GM12878 (cell line): ENCODE data around the gene PDF. TPM values are rescaled to one million over a fixed set of nuclear protein-coding genes. Genes with fewer than 3 reads are reported as not detected.

Experiments
- ATAC-seq: fragments of 200-7000 bp; cut with Tn5 transposase; 3 replicates; pipeline ENCODE4 v1.9.1; 2020; ENCODE audit warnings: mild to moderate bottlenecking, moderate library complexity
- BruUV-seq: library from RNA; stranded (reverse); fragments of 400-500 nt; replicated peaks from 2 replicates; lab custom pipeline; 2021; lab: Mats Ljungman, UMichigan
- CTCF ChIA-PET: fragments of 300-600 bp; sonication (Branson Sonifier 250); formaldehyde crosslinking; extraction: SDS; loops from one replicate; lab custom pipeline; 2021; ENCODE audit warnings: inconsistent platforms; lab: Yijun Ruan, JAX
- POLR2A ChIA-PET: fragments of 350-600 bp; formaldehyde crosslinking; extraction: SDS; loops from one replicate; lab custom pipeline; 2021; ENCODE audit warnings: inconsistent platforms; lab: Charles Lee
- RAD21 ChIA-PET: fragments of 300-600 bp; sonication (Branson Sonifier 250); formaldehyde crosslinking; loops from one replicate; lab custom pipeline; 2023; ENCODE audit warnings: antibody characterized with exemption; ENCODE audit not compliant: unreplicated experiment; lab: Charles Lee
- SMC1A ChIA-PET: fragments of 300-600 bp; sonication (Branson Sonifier 250); formaldehyde crosslinking; loops from one replicate; lab custom pipeline; 2023; ENCODE audit not compliant: unreplicated experiment, uncharacterized antibody; lab: Charles Lee
- DNase-seq: peaks from one replicate; pipeline ENCODE4 v3.0.0-alpha.2; 2011; ENCODE audit warnings: low read depth, low spot score
- FAIRE-seq: peaks from 3 replicates; lab custom pipeline; 2011; peaks lifted over from hg19 to GRCh38; lab: Jason Lieb, UNC
- H2AFZ ChIP-seq: 2 replicates; pipeline ENCODE4 v1.6.0; 2011; ENCODE audit warnings: low read depth, low read length, control low read depth; ENCODE audit not compliant: control insufficient read depth
- H3K27ac ChIP-seq: 2 replicates; pipeline ENCODE4 v1.5.1; 2011; ENCODE audit warnings: control low read depth; ENCODE audit not compliant: control insufficient read depth, insufficient read depth
- H3K27me3 ChIP-seq, 2 experiments: replicated peaks in 1 of 2; 2 replicates each; pipeline versions ENCODE4 v1.6.0 to v1.6.1; 2011; ENCODE audit warnings: low read length in 1 of 2; ENCODE audit not compliant: control insufficient read depth in 2 of 2, insufficient read depth in 2 of 2
- H3K36me3 ChIP-seq, 2 experiments: 2 replicates each; pipeline ENCODE4 v1.5.1; 2011; ENCODE audit warnings: low read length in 1 of 2; ENCODE audit not compliant: control insufficient read depth in 2 of 2, insufficient read depth in 2 of 2
- H3K4me1 ChIP-seq: 2 replicates; pipeline ENCODE4 v1.6.1; 2011; ENCODE audit warnings: mild to moderate bottlenecking, low read length, moderate library complexity, mixed read lengths; ENCODE audit not compliant: control insufficient read depth, insufficient read depth
- H3K4me2 ChIP-seq: 2 replicates; pipeline ENCODE4 v1.6.0; 2011; ENCODE audit warnings: control low read depth; ENCODE audit not compliant: control insufficient read depth, insufficient read depth
- H3K4me3 ChIP-seq: fragments of 200-600 bp; sonication (generic); 2 replicates; pipeline ENCODE4 v1.5.1; 2016
- H3K79me2 ChIP-seq: 2 replicates; pipeline ENCODE4 v1.6.0; 2011; ENCODE audit warnings: low read length; ENCODE audit not compliant: control insufficient read depth, insufficient read depth
- H3K9ac ChIP-seq: 2 replicates; pipeline ENCODE4 v1.8.0; 2011; ENCODE audit warnings: low read length, control low read depth, mixed read lengths; ENCODE audit not compliant: control insufficient read depth, insufficient read depth
- H3K9me3 ChIP-seq: replicated peaks from 3 replicates; pipeline ENCODE4 v1.5.1; 2011; ENCODE audit warnings: mild to moderate bottlenecking, low read length; ENCODE audit not compliant: control insufficient read depth, insufficient read depth
- H4K20me1 ChIP-seq: 2 replicates; pipeline ENCODE4 v1.6.0; 2011; ENCODE audit not compliant: control insufficient read depth, insufficient read depth
- BHLHE40 ChIP-seq, 2 experiments: fragments of 450-650 bp in 1 of 2; IDR thresholded peaks; 2 replicates each; pipeline ENCODE4 v1.6.1; 2011 to 2017; ENCODE audit warnings: low read depth in 2 of 2, borderline replicate concordance in 1 of 2, improper control_type of control experiment in 1 of 2, low read length in 1 of 2, mild to moderate bottlenecking in 1 of 2
- CTCF ChIP-seq, 3 experiments: IDR thresholded peaks in 2 of 3; conservative IDR thresholded peaks in 1 of 3; 2 replicates each; pipeline ENCODE4 v1.5.1; 2011; ENCODE audit warnings: low read depth in 3 of 3, low read length in 3 of 3, mild to moderate bottlenecking in 3 of 3, control low read depth in 2 of 3, moderate library complexity in 2 of 3, inconsistent platforms in 1 of 3, mixed read lengths in 1 of 3; ENCODE audit not compliant: control insufficient read depth in 2 of 3, insufficient read depth in 1 of 3; ENCODE audit errors: extremely low read depth in 1 of 3
- EP300 ChIP-seq, 2 experiments: fragments of 150-350 bp in 1 of 2; IDR thresholded peaks; 2 replicates each; pipeline ENCODE4 v1.6.1; 2011 to 2012; ENCODE audit warnings: low read depth in 2 of 2, low read length in 2 of 2, borderline replicate concordance in 1 of 2, improper control_type of control experiment in 1 of 2, inconsistent platforms in 1 of 2; ENCODE audit not compliant: control insufficient read depth in 1 of 2
- ESRRA ChIP-seq: IDR thresholded peaks from 2 replicates; pipeline ENCODE4 v1.6.1; 2012; ENCODE audit warnings: mild to moderate bottlenecking, low read length, improper control_type of control experiment
- HCFC1 ChIP-seq: fragments of 150-350 bp; IDR thresholded peaks from 2 replicates; pipeline ENCODE4 v1.6.1; 2014; ENCODE audit warnings: low read length
- HDGF ChIP-seq: fragments of 450-650 bp; IDR thresholded peaks from 2 replicates; pipeline ENCODE4 v1.6.1; 2016; ENCODE audit warnings: antibody characterized with exemption
- IRF4 ChIP-seq: IDR thresholded peaks from 2 replicates; pipeline ENCODE4 v1.6.1; 2011; ENCODE audit warnings: low read depth, low read length
- NKRF ChIP-seq: fragments of 450-650 bp; conservative IDR thresholded peaks from 2 replicates; pipeline ENCODE4 v1.6.1; 2017; ENCODE audit warnings: mild to moderate bottlenecking, moderate library complexity
- PBX3 ChIP-seq: IDR thresholded peaks from 2 replicates; pipeline ENCODE4 v1.6.1; 2011; ENCODE audit warnings: mild to moderate bottlenecking, low read depth, low read length, moderate library complexity; ENCODE audit not compliant: insufficient replicate concordance
- POLR2AphosphoS2 ChIP-seq: IDR thresholded peaks from 2 replicates; pipeline ENCODE4 v1.6.1; 2011; ENCODE audit warnings: low read depth, mild to moderate bottlenecking, low read length, improper control_type of control experiment, moderate library complexity
- RB1 ChIP-seq: fragments of 450-650 bp; formaldehyde crosslinking; IDR thresholded peaks from 2 replicates; pipeline ENCODE4 v1.6.1; 2017; ENCODE audit warnings: mild to moderate bottlenecking, borderline replicate concordance
- RCOR1 ChIP-seq: conservative IDR thresholded peaks from 2 replicates; pipeline ENCODE4 v1.6.1; 2012; ENCODE audit warnings: low read depth, low read length, improper control_type of control experiment
- TCF3 ChIP-seq: IDR thresholded peaks from 2 replicates; pipeline ENCODE4 v1.6.1; 2012; ENCODE audit warnings: low read depth, mild to moderate bottlenecking, low read length, borderline replicate concordance; ENCODE audit not compliant: insufficient read depth
- ZBTB4 ChIP-seq: fragments of 450-650 bp; formaldehyde crosslinking; IDR thresholded peaks from 2 replicates; pipeline ENCODE4 v1.4.0; 2022; ENCODE audit warnings: mild to moderate bottlenecking, moderate library complexity
- ZNF24 ChIP-seq: fragments of 450-650 bp; IDR thresholded peaks from 2 replicates; pipeline ENCODE4 v1.6.1; 2017; ENCODE audit warnings: antibody characterized with exemption, mild to moderate bottlenecking
- WGBS: methylation state at CpG from one replicate; pipeline ENCODE4 v1.1.6; 2016; ENCODE audit warnings: low lambda C conversion rate; ENCODE audit not compliant: insufficient replicate concordance, insufficient coverage; ENCODE audit errors: missing lambda C conversion rate; 5-methylcytosine and 5-hydroxymethylcytosine counted together
- in situ Hi-C: fragments of 300-500 bp; cut with MboI; formaldehyde crosslinking; loops from 9 replicates; pipeline ENCODE4 v1.14.3; 2018; ENCODE audit warnings: mixed read lengths
- intact Hi-C: fragments of 100-400 bp; cut with micrococcal nuclease; formaldehyde crosslinking; loops from one replicate; pipeline ENCODE4 v1.14.2; 2022; ENCODE audit not compliant: unreplicated experiment
- polyA plus RNA-seq, 11 experiments: library from polyadenylated mRNA; depleted of rRNA in 4 of 11; unstranded in 6 of 11; stranded (reverse) in 5 of 11; fragments of >200 nt; fragmentation: Nextera tagmentation in 4 of 11; fragmentation: Illumina TruSeq in 1 of 11; extraction: Ambion mirVana in 4 of 11; extraction: Trizol in 1 of 11; gene quantifications; 1 replicate in 1 of 11; 2 replicates in 10 of 11; pipeline versions ENCODE4 v1.2.1 to v1.2.3, GENCODE V29; 2011 to 2016; ENCODE audit warnings: inconsistent platforms in 2 of 11, missing spikeins in 2 of 11, low read depth in 1 of 11
- total RNA-seq, 4 experiments: library from RNA; depleted of rRNA in 3 of 4; stranded (reverse); fragments of >200 nt in 3 of 4; fragmentation: Illumina TruSeq in 1 of 4; extraction: Trizol in 1 of 4; gene quantifications; 2 replicates each; pipeline versions ENCODE4 v1.2.1 to v1.2.3, GENCODE V29; 2013 to 2021

The PDF gene
- total and polyA plus RNA-seq, 10 of the 15 experiments (the other 5 are each of a cell fraction or from before 2014, with no cell fraction given): 0.13 to 44.1 (median 16.7) TPM

- Histone ChIP-seq H3K27me3 (no peaks in the 10 kb centered on the region), H4K20me1 (peaks cover 4% of the 10 kb centered on the region), H3K79me2 (peaks cover 30% of the 10 kb centered on the region), H3K4me2 (no peak overlapping the region), H3K27ac (no peak overlapping the region), H3K4me1 (peaks cover 14% of the 10 kb centered on the region), H3K9ac (no peak overlapping the region), H2AFZ (no peak overlapping the region), H3K36me3 (peaks cover 0 to 20% of the 10 kb centered on the region in 2 experiments; a peak in 3 of 4 replicates), H3K4me3 (no peak overlapping the region), H3K9me3 (no peaks in the 10 kb centered on the region)
- ATAC-seq: no peak
- FAIRE-seq: no peak
- in situ Hi-C loops (no loop called here), intact Hi-C loops (no loop called here)
- DNase-seq: no peak
- WGBS: 94% methylated on average over 5 of the region's 5 CpGs
- ChIA-PET POLR2A (interaction anchor here (0.6 to 1.3 kb wide), 3 partner anchors 10 to 502 kb away, joined by 3 to 4 read pairs (median 3); no protein-coding TSS in a partner anchor), RAD21 (no interaction called here), SMC1A (interaction anchor here (1.5 kb wide), 1 partner anchor 18 kb away, joined by 3 read pairs; no protein-coding TSS in a partner anchor), CTCF (no interaction called here)
- BruUV-seq: no TSS peak
- no peak for TF ChIP-seq RCOR1
- TF ChIP-seq HCFC1: no peak
- no peak for TF ChIP-seq EP300 (IDR thresholded peaks at IDR 0.05; ENCODE audit: borderline replicate concordance in 1 of 2, control insufficient read depth in 1 of 2, low read depth in 2 of 2, low read length in 2 of 2)
- TF ChIP-seq TCF3: no peak
- TF ChIP-seq NKRF: no peak
- TF ChIP-seq HDGF: no peak
- TF ChIP-seq BHLHE40 (IDR thresholded peaks at IDR 0.05; ENCODE audit: borderline replicate concordance in 1 of 2, low read depth in 2 of 2, low read length in 1 of 2): no peak
- no peak for TF ChIP-seq PBX3
- no peak for TF ChIP-seq IRF4
- no peak for TF ChIP-seq ESRRA
- no peak for TF ChIP-seq POLR2AphosphoS2
- TF ChIP-seq RB1: no peak
- no peak for TF ChIP-seq ZNF24
- no peak for TF ChIP-seq ZBTB4
- TF ChIP-seq CTCF (IDR thresholded peaks at IDR 0.05 in 2 of 3, conservative IDR thresholded peaks at IDR 0.05 in 1 of 3; ENCODE audit: control insufficient read depth in 2 of 3, extremely low read depth in 1 of 3, insufficient read depth in 1 of 3, low read depth in 3 of 3, low read length in 3 of 3): no peak
Observed at GRCh38 chr16:69344171-69344570, 13.8 kb upstream of the PDF start.
